H1 (cell line): ENCODE measurements around the gene DISC1. TPM values are rescaled to one million over a fixed set of nuclear protein-coding genes. Genes with fewer than 3 reads are reported as not detected.

Source experiments
- CTCF ChIA-PET: fragments of 300-600 bp; sonication (Branson Sonifier 250); formaldehyde crosslinking; loops from one replicate; lab custom pipeline; 2021; ENCODE audit not compliant: partially characterized antibody; lab: Charles Lee
- POLR2A ChIA-PET: fragments of 300-600 bp; sonication (Branson Sonifier 250); formaldehyde crosslinking; loops from one replicate; lab custom pipeline; 2021; ENCODE audit warnings: inconsistent platforms; ENCODE audit not compliant: partially characterized antibody; lab: Charles Lee
- DNase-seq, 2 experiments: peaks; one replicate each; pipeline versions ENCODE4 v3.0.0 to v3.0.0-alpha.2; 2010 to 2022; ENCODE audit warnings: low spot score in 2 of 2, low read depth in 1 of 2, mixed read lengths in 1 of 2
- FAIRE-seq: peaks from 2 replicates; lab custom pipeline; 2011; peaks lifted over from hg19 to GRCh38; lab: Jason Lieb, UNC
- H2AFZ ChIP-seq: 2 replicates; pipeline ENCODE4 v1.8.1; 2012; ENCODE audit warnings: low read length, inconsistent platforms
- H2AK5ac ChIP-seq: 2 replicates; pipeline ENCODE4 v1.6.1; 2013; ENCODE audit warnings: low read depth, low read length
- H2BK120ac ChIP-seq: replicated peaks from 2 replicates; pipeline ENCODE3; 2013; ENCODE audit warnings: low read depth, low read length, inconsistent platforms
- H2BK12ac ChIP-seq: 2 replicates; pipeline ENCODE4 v1.6.1; 2013; ENCODE audit warnings: low read depth, low read length
- H2BK15ac ChIP-seq: 2 replicates; pipeline ENCODE4 v1.6.1; 2013; ENCODE audit warnings: low read length
- H2BK20ac ChIP-seq: 2 replicates; pipeline ENCODE4 v1.6.1; 2013; ENCODE audit warnings: low read length
- H2BK5ac ChIP-seq: 2 replicates; pipeline ENCODE4 v1.6.1; 2013; ENCODE audit warnings: low read depth, low read length
- H3K14ac ChIP-seq: 2 replicates; pipeline ENCODE4 v1.6.1; 2013; ENCODE audit warnings: inconsistent platforms; ENCODE audit not compliant: insufficient read length
- H3K18ac ChIP-seq: 2 replicates; pipeline ENCODE4 v1.6.1; 2013; ENCODE audit warnings: low read length; ENCODE audit errors: extremely low read depth
- H3K23ac ChIP-seq: 2 replicates; pipeline ENCODE4 v1.6.1; 2013; ENCODE audit warnings: inconsistent platforms; ENCODE audit not compliant: insufficient read length
- H3K23me2 ChIP-seq: 2 replicates; pipeline ENCODE4 v1.6.1; 2013; ENCODE audit warnings: low read depth, low read length
- H3K27ac ChIP-seq: 2 replicates; pipeline ENCODE4 v1.6.1; 2011; ENCODE audit warnings: low read depth, low read length, inconsistent platforms
- H3K27me3 ChIP-seq, 4 experiments: replicated peaks in 1 of 4; 1 replicate in 1 of 4; 2 replicates in 3 of 4; pipeline versions ENCODE4 v1.6.1 to v1.8.1; 2011 to 2013; ENCODE audit warnings: low read length in 3 of 4, mild to moderate bottlenecking in 3 of 4, inconsistent platforms in 2 of 4, mixed read lengths in 2 of 4, moderate library complexity in 1 of 4; ENCODE audit not compliant: control insufficient read depth in 3 of 4, insufficient read depth in 3 of 4; ENCODE audit errors: extremely low read depth in 1 of 4
- H3K36me3 ChIP-seq, 4 experiments: 2 replicates each; pipeline versions ENCODE4 v1.6.1 to v1.8.1; 2011 to 2013; ENCODE audit warnings: mild to moderate bottlenecking in 4 of 4, low read length in 3 of 4, moderate library complexity in 2 of 4, control low read depth in 1 of 4, inconsistent platforms in 1 of 4; ENCODE audit not compliant: insufficient read depth in 4 of 4, control insufficient read depth in 2 of 4
- H3K4ac ChIP-seq: replicated peaks from 2 replicates; pipeline ENCODE3; 2013; ENCODE audit warnings: low read length, low read depth, mixed read lengths, inconsistent platforms; ENCODE audit not compliant: insufficient read length
- H3K4me1 ChIP-seq, 4 experiments: replicated peaks in 1 of 4; 1 replicate in 1 of 4; 2 replicates in 3 of 4; pipeline versions ENCODE4 v1.6.1 to v1.8.1; 2011 to 2013; ENCODE audit warnings: low read length in 3 of 4, inconsistent platforms in 2 of 4, mixed read lengths in 1 of 4; ENCODE audit not compliant: insufficient read depth in 4 of 4, control insufficient read depth in 3 of 4
- H3K4me2 ChIP-seq, 2 experiments: 2 replicates each; pipeline versions ENCODE4 v1.6.1 to v1.8.1; 2011 to 2013; ENCODE audit warnings: low read depth in 2 of 2, low read length in 2 of 2, control low read depth in 1 of 2, inconsistent platforms in 1 of 2, mild to moderate bottlenecking in 1 of 2; ENCODE audit not compliant: insufficient read depth in 1 of 2
- H3K4me3 ChIP-seq, 4 experiments: fragments of 200-600, 300-600 bp in 1 of 4; sonication (generic), shearing (Covaris generic), sonication (Bioruptor Twin) in 1 of 4; 2 replicates each; pipeline versions ENCODE4 v1.5.1 to v1.8.1; 2011 to 2016; ENCODE audit warnings: low read length in 4 of 4, low read depth in 3 of 4, control low read depth in 2 of 4, inconsistent platforms in 2 of 4, mild to moderate bottlenecking in 2 of 4, mixed read lengths in 1 of 4, moderate library complexity in 1 of 4; ENCODE audit not compliant: insufficient read depth in 2 of 4; ENCODE audit errors: extremely low read depth in 1 of 4
- H3K56ac ChIP-seq: replicated peaks from 2 replicates; pipeline ENCODE3; 2013; ENCODE audit warnings: low read depth, mild to moderate bottlenecking, mixed read lengths, low read length, inconsistent platforms; ENCODE audit not compliant: insufficient read length
- H3K79me1 ChIP-seq: 2 replicates; pipeline ENCODE4 v1.6.1; 2013; ENCODE audit warnings: low read depth, low read length, control low read depth
- H3K79me2 ChIP-seq, 2 experiments: 2 replicates each; pipeline versions ENCODE4 v1.6.1 to v1.8.1; 2012 to 2013; ENCODE audit warnings: low read length in 2 of 2, mild to moderate bottlenecking in 2 of 2, inconsistent platforms in 1 of 2; ENCODE audit not compliant: insufficient read depth in 2 of 2, control insufficient read depth in 1 of 2
- H3K9ac ChIP-seq, 4 experiments: replicated peaks in 1 of 4; 1 replicate in 1 of 4; 2 replicates in 3 of 4; pipeline versions ENCODE4 v1.6.1 to v1.8.1; 2011 to 2013; ENCODE audit warnings: low read depth in 3 of 4, low read length in 3 of 4, control low read depth in 2 of 4, mild to moderate bottlenecking in 2 of 4, moderate library complexity in 2 of 4, inconsistent platforms in 1 of 4; ENCODE audit errors: extremely low read depth in 1 of 4
- H3K9me3 ChIP-seq, 2 experiments: 2 replicates each; pipeline versions ENCODE4 v1.6.1 to v1.8.1; 2012 to 2013; ENCODE audit warnings: mild to moderate bottlenecking in 2 of 2, moderate library complexity in 2 of 2, control low read depth in 1 of 2, inconsistent platforms in 1 of 2, low read depth in 1 of 2, low read length in 1 of 2, mixed read lengths in 1 of 2; ENCODE audit not compliant: insufficient read depth in 2 of 2
- H4K20me1 ChIP-seq, 2 experiments: replicated peaks in 1 of 2; 2 replicates each; pipeline versions ENCODE3 to v1.8.1; 2011 to 2013; ENCODE audit warnings: inconsistent platforms in 2 of 2, low read length in 2 of 2, mild to moderate bottlenecking in 1 of 2; ENCODE audit not compliant: insufficient read depth in 2 of 2, control insufficient read depth in 1 of 2
- H4K5ac ChIP-seq: 2 replicates; pipeline ENCODE4 v1.6.1; 2013; ENCODE audit warnings: low read length, low read depth, mixed read lengths, inconsistent platforms; ENCODE audit not compliant: insufficient read length
- H4K8ac ChIP-seq: 2 replicates; pipeline ENCODE4 v1.8.0; 2013; ENCODE audit warnings: mild to moderate bottlenecking, moderate library complexity, low read length, inconsistent platforms; ENCODE audit not compliant: insufficient read depth; ENCODE audit errors: extremely low read depth
- H4K91ac ChIP-seq: replicated peaks from 2 replicates; pipeline ENCODE3; 2013; ENCODE audit warnings: low read length, mixed read lengths, inconsistent platforms; ENCODE audit not compliant: insufficient read length
- ASH2L ChIP-seq: fragments of 200-600, 300-600 bp; sonication (generic); IDR thresholded peaks from one replicate; pipeline ENCODE4 v1.7.1; 2017; ENCODE audit warnings: low read length
- SIN3A ChIP-seq, 2 experiments: IDR thresholded peaks in 1 of 2; conservative IDR thresholded peaks in 1 of 2; 2 replicates each; pipeline ENCODE4 v1.6.1; 2011 to 2012; ENCODE audit warnings: low read length in 2 of 2, improper control_type of control experiment in 1 of 2, low read depth in 1 of 2, mild to moderate bottlenecking in 1 of 2
- whole genome bisulfite sequencing, 2 experiments: shearing (Covaris generic) in 1 of 2; methylation state at CpG; one replicate each; pipeline versions ENCODE4 v1.1.6 to v1.1.7; 2013 to 2015; ENCODE audit warnings: low lambda C conversion rate in 2 of 2, mixed read lengths in 2 of 2, inconsistent platforms in 1 of 2, low coverage in 1 of 2, missing lambda C conversion rate in 1 of 2; ENCODE audit not compliant: insufficient replicate concordance in 2 of 2, insufficient coverage in 1 of 2, insufficient read length in 1 of 2; ENCODE audit errors: extremely low coverage in 1 of 2, missing lambda C conversion rate in 1 of 2; 5-methylcytosine and 5-hydroxymethylcytosine counted together
- polyA plus RNA-seq, 7 experiments: library from polyadenylated mRNA; depleted of rRNA in 3 of 7; stranded (reverse) in 5 of 7; unstranded in 2 of 7; fragments of >200 nt in 5 of 7; fragments of 200-250 nt in 2 of 7; gene quantifications; 1 replicate in 5 of 7; 2 replicates in 1 of 7; 4 replicates in 1 of 7; pipeline versions ENCODE4 v1.2.1 to v1.2.3, GENCODE V29; 2011 to 2013; ENCODE audit warnings: missing spikeins in 2 of 7, mixed read lengths in 2 of 7
- total RNA-seq: library from RNA; stranded (reverse); fragmentation: NEBNext Ultra II Directional; extraction: Animal tissue kit (Norgen Biotek cat#: 25700); gene quantifications from 2 replicates; pipeline ENCODE4 v1.2.1, GENCODE V29; 2021

The DISC1 gene
- total and polyA plus RNA-seq, 2 of the 8 experiments (the other 6 are each of a cell fraction or from before 2014, with no cell fraction given) = 1.1 to 3.5 TPM

DNA sequence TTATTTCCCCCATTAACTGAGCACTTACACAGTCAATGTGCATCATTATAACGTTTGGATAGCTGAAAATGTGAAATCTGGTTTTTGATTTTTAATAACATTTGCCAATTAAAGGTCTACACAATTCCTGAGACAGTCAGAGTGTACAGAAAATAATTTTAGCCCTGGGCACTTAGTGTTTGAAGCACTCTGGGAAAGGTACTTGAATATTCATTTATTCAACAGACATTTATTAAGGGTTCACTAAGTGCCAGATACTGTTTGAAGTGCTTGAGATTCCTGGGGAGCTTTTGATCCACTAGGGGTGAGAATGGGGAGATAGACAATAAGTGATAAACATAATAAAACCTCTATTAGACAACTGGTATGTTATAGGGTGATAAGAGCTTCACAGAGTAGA is 141.8 kb downstream of the DISC1 start:
- H2AK5ac ChIP-seq = no peak overlapping the region
- H3K9ac ChIP-seq = no peak overlapping the region
- H2BK12ac ChIP-seq = no peak overlapping the region
- no peak overlapping the region for H3K14ac ChIP-seq
- H3K79me2 ChIP-seq = no peaks in the 10 kb centered on the region
- H2BK15ac ChIP-seq = no peak overlapping the region
- 81% methylated on average over 1 of the region's 1 CpG; no CpG with 5 or more reads in 1 of the 2 experiments for WGBS, 2 experiments
- no peak overlapping the region for H4K91ac ChIP-seq
- CTCF ChIA-PET = interaction anchor here (1.0 to 4.1 kb wide), 3 partner anchors 12 to 75 kb away, joined by 4 to 48 read pairs (median 4); no protein-coding TSS in a partner anchor
- no peak overlapping the region for H2BK5ac ChIP-seq
- no peak overlapping the region for H2AFZ ChIP-seq
- no peak overlapping the region for H3K4ac ChIP-seq
- no peaks in the 10 kb centered on the region for H3K36me3 ChIP-seq
- H3K9me3 ChIP-seq = no peaks in the 10 kb centered on the region
- H3K79me1 ChIP-seq = no peaks in the 10 kb centered on the region
- H3K56ac ChIP-seq = no peak overlapping the region
- no peak overlapping the region for H2BK120ac ChIP-seq
- no peaks in the 10 kb centered on the region for H3K27me3 ChIP-seq
- no peak overlapping the region for H3K4me3 ChIP-seq
- no peak overlapping the region for H4K5ac ChIP-seq
- no peak overlapping the region for H3K23ac ChIP-seq
- no peaks in the 10 kb centered on the region for H4K20me1 ChIP-seq
- no peak for DNase-seq
- H3K4me2 ChIP-seq = no peak overlapping the region
- TF ChIP-seq ASH2L (no peak), SIN3A (conservative IDR thresholded peaks at IDR 0.05 in 1 of 2, IDR thresholded peaks at IDR 0.05 in 1 of 2; ENCODE audit: low read depth in 1 of 2, low read length in 2 of 2) (no peak)
- H2BK20ac ChIP-seq = no peak overlapping the region
- no peak overlapping the region for H3K27ac ChIP-seq
- POLR2A ChIA-PET = interaction anchor here (1.4 kb wide), 1 partner anchor 12 kb away, joined by 4 read pairs; no protein-coding TSS in a partner anchor
- H3K18ac ChIP-seq = no peak overlapping the region
- H3K4me1 ChIP-seq = peaks cover 0 to 6% (median 2%) of the 10 kb centered on the region in 4 experiments; a peak in 3 of 7 replicates
- FAIRE-seq = no peak
- H4K8ac ChIP-seq = no peak overlapping the region
- no peaks in the 10 kb centered on the region for H3K23me2 ChIP-seq
